DOHH2 (cell line): Measurements from ENCODE around the gene METTL8.

Experiments
- H3F3A ChIP-seq: fragments of 200-600 bp; sonication (generic), shearing (Covaris generic); 2 replicates; pipeline ENCODE4 v1.6.0; 2016; ENCODE audit warnings: antibody characterized with exemption, mild to moderate bottlenecking; ENCODE audit not compliant: control insufficient read depth, insufficient read depth
- H3K27ac ChIP-seq: fragments of 200-600 bp; sonication (generic); 2 replicates; pipeline ENCODE4 v1.5.1; 2014; ENCODE audit warnings: low read depth, mild to moderate bottlenecking, low read length, moderate library complexity
- H3K27me3 ChIP-seq: fragments of 200-600 bp; sonication (generic); 2 replicates; pipeline ENCODE4 v1.6.1; 2014; ENCODE audit warnings: mild to moderate bottlenecking, low read length, mixed read lengths; ENCODE audit not compliant: control insufficient read depth
- H3K36me3 ChIP-seq: fragments of 200-600 bp; sonication (generic); 2 replicates; pipeline ENCODE4 v1.6.1; 2014; ENCODE audit warnings: mild to moderate bottlenecking, low read length, moderate library complexity, mixed read lengths; ENCODE audit not compliant: control insufficient read depth
- H3K4me1 ChIP-seq: fragments of 200-600 bp; sonication (generic); 2 replicates; pipeline ENCODE4 v1.6.1; 2014; ENCODE audit warnings: mild to moderate bottlenecking, low read length, mixed read lengths; ENCODE audit not compliant: control insufficient read depth
- H3K4me2 ChIP-seq: fragments of 200-600 bp; sonication (generic); 2 replicates; pipeline ENCODE4 v1.6.0; 2014; ENCODE audit warnings: mild to moderate bottlenecking, low read length, moderate library complexity
- H3K4me3 ChIP-seq: fragments of 200-600 bp; sonication (generic); 2 replicates; pipeline ENCODE4 v1.5.1; 2014; ENCODE audit warnings: mild to moderate bottlenecking, low read length, mixed read lengths
- H3K79me2 ChIP-seq: fragments of 200-600 bp; sonication (generic); 2 replicates; pipeline ENCODE4 v1.6.1; 2014; ENCODE audit warnings: mild to moderate bottlenecking, low read length, mixed read lengths; ENCODE audit not compliant: control insufficient read depth
- H3K9me2 ChIP-seq: fragments of 200-600 bp; sonication (generic); replicated peaks from 2 replicates; pipeline ENCODE4 v1.6.1; 2014; ENCODE audit warnings: mild to moderate bottlenecking, low read length, mixed read lengths; ENCODE audit not compliant: control insufficient read depth
- H3K9me3 ChIP-seq: fragments of 200-600 bp; sonication (generic); 2 replicates; pipeline ENCODE4 v1.6.1; 2014; ENCODE audit warnings: antibody characterized with exemption, low read length, mixed read lengths; ENCODE audit not compliant: control insufficient read depth, insufficient read depth
- H4K20me1 ChIP-seq: fragments of 200-600 bp; sonication (generic); 2 replicates; pipeline ENCODE4 v1.6.0; 2014; ENCODE audit warnings: low read depth, mild to moderate bottlenecking, antibody characterized with exemption, low read length, moderate library complexity; ENCODE audit not compliant: control insufficient read depth, insufficient read depth
- EZH2phosphoT487 ChIP-seq: fragments of 200-600 bp; sonication (generic); IDR thresholded peaks from 2 replicates; pipeline ENCODE4 v1.6.1; 2017; ENCODE audit warnings: borderline replicate concordance, mild to moderate bottlenecking, antibody characterized with exemption, low read length, moderate library complexity, mixed read lengths
- TF ChIP-seq, protein P1 (sequence below): fragments of 200-600 bp; sonication (generic); IDR thresholded peaks from one replicate; pipeline ENCODE4 v1.5.1; 2014; ENCODE audit warnings: antibody characterized with exemption, mild to moderate bottlenecking, low read depth, low read length; ENCODE audit not compliant: poor library complexity, severe bottlenecking

Gene METTL8

DNA sequence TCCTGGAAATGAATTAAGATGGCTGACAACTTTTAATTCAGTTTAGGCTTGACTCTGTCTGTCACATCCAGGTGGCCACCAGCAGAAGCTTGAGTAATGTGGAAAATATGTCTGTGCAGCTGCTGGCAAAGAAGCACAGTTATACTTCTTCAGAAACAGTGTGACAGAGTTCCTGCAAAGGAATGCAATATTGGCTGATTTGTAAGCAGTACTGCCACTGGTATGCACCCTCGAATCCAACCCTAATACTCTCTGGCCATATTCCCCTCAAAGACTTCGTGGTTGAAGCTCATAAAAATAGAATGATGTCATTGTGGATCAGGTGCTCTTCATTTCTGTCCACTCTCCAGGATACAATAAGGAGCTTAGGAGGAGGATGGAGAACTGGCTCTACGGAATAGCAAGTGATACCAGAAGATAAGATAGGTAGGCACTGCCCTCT lies 86.2 kb downstream of the METTL8 start:
- no peaks in the 10 kb centered on the region for H4K20me1 ChIP-seq
- 0 out of 2 replicates have a peak overlapping the region, but pooled peaks have one; percentile 18 for H3K4me2 ChIP-seq
- H3K9me2 ChIP-seq: no peaks in the 10 kb centered on the region
- peaks cover 26% of the 10 kb centered on the region for H3K4me1 ChIP-seq
- no peak overlapping the region for H3K27ac ChIP-seq
- no peak for TF ChIP-seq EZH2phosphoT487
- TF ChIP-seq, protein P1, sequence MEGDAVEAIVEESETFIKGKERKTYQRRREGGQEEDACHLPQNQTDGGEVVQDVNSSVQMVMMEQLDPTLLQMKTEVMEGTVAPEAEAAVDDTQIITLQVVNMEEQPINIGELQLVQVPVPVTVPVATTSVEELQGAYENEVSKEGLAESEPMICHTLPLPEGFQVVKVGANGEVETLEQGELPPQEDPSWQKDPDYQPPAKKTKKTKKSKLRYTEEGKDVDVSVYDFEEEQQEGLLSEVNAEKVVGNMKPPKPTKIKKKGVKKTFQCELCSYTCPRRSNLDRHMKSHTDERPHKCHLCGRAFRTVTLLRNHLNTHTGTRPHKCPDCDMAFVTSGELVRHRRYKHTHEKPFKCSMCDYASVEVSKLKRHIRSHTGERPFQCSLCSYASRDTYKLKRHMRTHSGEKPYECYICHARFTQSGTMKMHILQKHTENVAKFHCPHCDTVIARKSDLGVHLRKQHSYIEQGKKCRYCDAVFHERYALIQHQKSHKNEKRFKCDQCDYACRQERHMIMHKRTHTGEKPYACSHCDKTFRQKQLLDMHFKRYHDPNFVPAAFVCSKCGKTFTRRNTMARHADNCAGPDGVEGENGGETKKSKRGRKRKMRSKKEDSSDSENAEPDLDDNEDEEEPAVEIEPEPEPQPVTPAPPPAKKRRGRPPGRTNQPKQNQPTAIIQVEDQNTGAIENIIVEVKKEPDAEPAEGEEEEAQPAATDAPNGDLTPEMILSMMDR: no peak
- H3K9me3 ChIP-seq: no peaks in the 10 kb centered on the region
- no peaks in the 10 kb centered on the region for H3K79me2 ChIP-seq
- no peaks in the 10 kb centered on the region for H3K36me3 ChIP-seq
- peaks cover 9% of the 10 kb centered on the region for H3F3A ChIP-seq
- H3K27me3 ChIP-seq: no peaks in the 10 kb centered on the region
- no peak overlapping the region for H3K4me3 ChIP-seq

DNA sequence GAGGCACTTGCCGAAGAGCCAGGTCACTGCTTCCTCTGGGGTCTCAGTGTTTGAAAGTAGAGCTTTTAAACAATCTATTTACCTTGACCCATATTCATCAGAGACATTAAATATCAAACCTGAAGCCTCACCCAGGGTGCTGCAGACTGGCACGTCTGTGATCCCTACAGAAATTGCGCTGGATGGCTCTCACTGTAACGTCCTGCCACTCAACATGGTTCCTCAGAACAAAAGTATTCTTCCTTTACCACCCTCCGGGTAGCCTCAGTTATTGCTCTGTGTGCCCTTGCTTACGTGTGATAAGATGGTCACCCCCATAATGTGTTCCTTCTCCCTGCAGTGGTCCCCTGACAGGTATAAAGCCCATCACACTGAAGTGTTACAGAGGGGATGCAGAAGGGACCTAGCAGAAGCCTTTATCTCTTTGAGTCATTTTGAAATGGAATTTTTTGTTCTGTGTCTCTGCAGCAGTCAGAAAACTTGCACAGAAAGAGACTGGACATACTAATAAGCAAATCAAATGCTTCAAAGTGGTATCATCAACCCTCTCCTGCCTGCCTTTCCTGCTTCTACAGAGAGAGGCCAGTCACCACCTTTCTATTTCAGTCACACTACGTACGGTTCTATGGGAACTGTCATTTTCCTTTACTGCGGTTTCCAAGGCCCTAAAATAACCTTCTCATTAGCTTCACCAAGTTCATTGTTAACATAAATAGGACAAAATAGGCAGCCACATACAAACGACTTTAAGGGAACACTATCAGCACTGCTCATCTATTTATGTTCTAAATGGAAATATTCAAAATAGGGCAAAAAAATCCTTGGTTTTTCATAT lies 86.8 kb downstream of the METTL8 start:
- Histone ChIP-seq H3K27ac (no peak overlapping the region), H3K4me3 (no peak overlapping the region), H3K9me3 (no peaks in the 10 kb centered on the region), H3K79me2 (no peaks in the 10 kb centered on the region), H3K4me1 (peaks cover 26% of the 10 kb centered on the region), H4K20me1 (no peaks in the 10 kb centered on the region), H3F3A (peaks cover 9% of the 10 kb centered on the region), H3K36me3 (no peaks in the 10 kb centered on the region), H3K27me3 (no peaks in the 10 kb centered on the region), H3K4me2 (0 out of 2 replicates have a peak overlapping the region, but pooled peaks have one; percentile 16), H3K9me2 (no peaks in the 10 kb centered on the region)
- TF ChIP-seq, protein P1: no peak
- no peak for TF ChIP-seq EZH2phosphoT487

DNA sequence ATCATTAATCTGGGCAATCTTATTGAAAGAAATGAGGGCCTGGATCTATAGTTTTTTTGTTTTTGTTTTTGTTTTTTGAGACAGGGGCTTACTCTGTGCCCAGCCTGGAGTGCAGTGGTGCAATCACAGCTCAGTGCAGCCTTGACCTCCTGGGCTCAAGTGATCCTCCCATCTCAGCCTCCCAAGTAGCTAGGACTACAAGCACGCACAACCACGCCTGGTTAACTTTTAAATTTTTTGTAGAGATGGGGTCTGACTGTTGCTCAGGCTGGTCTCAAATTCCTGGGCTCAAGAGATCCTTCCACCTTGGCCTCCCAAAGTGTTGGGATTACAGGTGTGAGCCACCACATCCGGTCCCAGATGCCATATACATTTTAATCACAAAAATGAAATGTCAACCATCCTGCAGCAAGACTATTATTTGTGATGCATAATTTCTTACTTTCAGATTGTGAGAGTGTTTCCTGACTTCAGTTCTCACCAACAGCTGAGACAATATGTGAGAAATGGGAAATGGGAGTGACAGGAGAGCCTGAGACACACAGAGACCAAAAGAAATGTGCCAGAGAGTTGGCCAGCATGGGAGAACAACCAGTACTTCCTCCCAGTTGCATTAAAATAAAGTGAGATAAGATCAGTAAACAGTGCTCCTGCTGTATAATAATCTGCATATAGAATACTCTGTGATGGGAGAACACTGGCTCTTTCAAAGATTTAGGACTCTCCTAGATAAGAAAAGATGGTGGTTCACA lies 87.6 kb downstream of the METTL8 start:
- H3K4me3 ChIP-seq: no peak overlapping the region
- no peak overlapping the region for H3K27ac ChIP-seq
- no peaks in the 10 kb centered on the region for H3K79me2 ChIP-seq
- peaks cover 26% of the 10 kb centered on the region for H3K4me1 ChIP-seq
- TF ChIP-seq, protein P1: no peak
- TF ChIP-seq EZH2phosphoT487: no peak
- no peaks in the 10 kb centered on the region for H3K27me3 ChIP-seq
- no peaks in the 10 kb centered on the region for H3K36me3 ChIP-seq
- H4K20me1 ChIP-seq: no peaks in the 10 kb centered on the region
- no peaks in the 10 kb centered on the region for H3K9me3 ChIP-seq
- H3K4me2 ChIP-seq: no peak overlapping the region
- peaks cover 9% of the 10 kb centered on the region for H3F3A ChIP-seq
- H3K9me2 ChIP-seq: no peaks in the 10 kb centered on the region
